Transverse colon (tissue), 4 donors: ENCODE results near the gene SGSM1. TPM values are rescaled to one million over a fixed set of nuclear protein-coding genes. Genes with fewer than 3 reads are reported as not detected.

Experiments used
- DNase-seq: peaks from one replicate; pipeline ENCODE4 v3.0.0-alpha.2; 2019
- H3K27ac ChIP-seq, 4 donors: fragments of 200-600 bp; sonication (generic); 2 replicates each; pipeline ENCODE4 v1.5.1; 2016 to 2018; ENCODE audit warnings: inconsistent platforms in 4 of 4
- H3K27me3 ChIP-seq: fragments of 200-600 bp; sonication (generic); 2 replicates; pipeline ENCODE4 v1.5.1; 2017; ENCODE audit warnings: inconsistent platforms
- H3K36me3 ChIP-seq, 4 donors: fragments of 200-600 bp; sonication (generic); 2 replicates each; pipeline ENCODE4 v1.5.1; 2017 to 2019; ENCODE audit warnings: inconsistent platforms in 4 of 4
- H3K4me1 ChIP-seq, 4 donors: fragments of 200-600 bp; sonication (generic); 2 replicates each; pipeline ENCODE4 v1.5.1; 2017 to 2020; ENCODE audit warnings: inconsistent platforms in 4 of 4
- H3K4me3 ChIP-seq, 4 donors: fragments of 200-600 bp; sonication (generic); 1 replicate in 1 of 4; 2 replicates in 3 of 4; pipeline versions ENCODE4 v1.5.1 to v1.6.1; 2017 to 2019; ENCODE audit warnings: inconsistent platforms in 4 of 4
- H3K9me3 ChIP-seq, 2 donors: fragments of 200-600 bp; sonication (generic); 2 replicates each; pipeline ENCODE4 v1.5.1; 2017 to 2019; ENCODE audit warnings: inconsistent platforms in 2 of 2
- CTCF ChIP-seq, 5 experiments: fragments of 200-600 bp in 3 of 5; fragments of 450-650 bp in 2 of 5; sonication (generic) in 3 of 5; IDR thresholded peaks; 1 replicate in 2 of 5; 2 replicates in 3 of 5; pipeline ENCODE4 v1.5.1; 2016 to 2017; ENCODE audit warnings: antibody characterized with exemption in 5 of 5, inconsistent platforms in 3 of 5, mild to moderate bottlenecking in 2 of 5, moderate library complexity in 1 of 5
- EP300 ChIP-seq: sonication (generic); formaldehyde crosslinking; IDR thresholded peaks from one replicate; pipeline ENCODE4 v1.6.1; 2017; ENCODE audit warnings: antibody characterized with exemption, low read depth
- POLR2A ChIP-seq: fragments of 450-650 bp; IDR thresholded peaks from one replicate; pipeline ENCODE4 v1.6.1; 2016; ENCODE audit warnings: antibody characterized with exemption, mild to moderate bottlenecking, moderate library complexity
- POLR2AphosphoS5 ChIP-seq, 3 donors: sonication (generic); formaldehyde crosslinking; IDR thresholded peaks; one replicate each; pipeline ENCODE4 v1.6.1; 2016; ENCODE audit warnings: antibody characterized with exemption in 3 of 3
- WGBS, 2 donors: methylation state at CpG; one replicate each; pipeline ENCODE4 v1.1.5; 2018; ENCODE audit warnings: low coverage in 1 of 2; 5-methylcytosine and 5-hydroxymethylcytosine counted together
- in situ Hi-C, 4 donors: fragments of 200-750 bp; cut with MboI; loops; one replicate each; pipeline versions ENCODE4 v1.15.0 to v1.15.1; 2017; ENCODE audit warnings: low sequenced_read_pairs in 3 of 4, low pct_ligation_motif_present in 1 of 4, low pct_unique_long_range_greater_than_20kb in 1 of 4
- intact Hi-C: fragments of 100-400 bp; cut with DNase I; formaldehyde crosslinking; loops from one replicate; pipeline ENCODE4 v1.15.1; 2023; ENCODE audit warnings: low total_unique reads
- total RNA-seq, 4 donors: library from RNA; depleted of rRNA; stranded (reverse); fragments of >200 nt; gene quantifications; one replicate each; pipeline ENCODE4 v1.1.0, GENCODE V29; 2016

Gene SGSM1
- total RNA-seq, 4 donors from 2014 or later, result 2.5 to 6.2 (median 3.7) TPM

- in situ Hi-C loops, result loop anchor here in 1 of 4 donors (10.0 kb wide), 1 partner anchor 88 kb away; no protein-coding TSS in a partner anchor
- Histone ChIP-seq H3K9me3 (no peaks in the 10 kb centered on the region), H3K4me1 (peaks cover 0 to 43% (median 26%) of the 10 kb centered on the region in 4 donors), H3K4me3 (no peak overlapping the region), H3K27me3 (peaks cover 8% of the 10 kb centered on the region), H3K36me3 (no peaks in the 10 kb centered on the region), H3K27ac (no peak overlapping the region)
- WGBS, 2 donors, result 83 to 84% methylated on average over 1 to 2 of the region's 2 CpGs
- TF ChIP-seq POLR2AphosphoS5 (IDR thresholded peaks at IDR 0.05), result no peak
- TF ChIP-seq EP300, result no peak
- TF ChIP-seq POLR2A, result no peak
- TF ChIP-seq CTCF (IDR thresholded peaks at IDR 0.05), result no peak
- DNase-seq, result no peak
- intact Hi-C loops, result no loop called here
Measured at GRCh38 chr22:24957043-24957442, 151.0 kb downstream of the SGSM1 start.

GRCh38 chr22:24961217-24961844 lies 155.3 kb downstream of the SGSM1 start:
- Histone ChIP-seq H3K27ac (no peak overlapping the region), H3K9me3 (no peaks in the 10 kb centered on the region), H3K4me3 (no peak overlapping the region), H3K36me3 (no peaks in the 10 kb centered on the region), H3K27me3 (no peaks in the 10 kb centered on the region), H3K4me1 (peaks cover 0 to 38% (median 15%) of the 10 kb centered on the region in 4 donors)
- intact Hi-C loops (no loop called here), in situ Hi-C loops (no loop called here)
- DNase-seq, result no peak
- 84 to 92% methylated on average over 5 to 11 of the region's 11 CpGs for WGBS, 2 donors
- TF ChIP-seq EP300 (no peak), CTCF (IDR thresholded peaks at IDR 0.05) (no peak), POLR2AphosphoS5 (IDR thresholded peaks at IDR 0.05) (no peak), POLR2A (no peak)

- intact Hi-C loops, result no loop called here
- Histone ChIP-seq H3K27ac (no peak overlapping the region), H3K9me3 (no peaks in the 10 kb centered on the region), H3K4me1 (peaks cover 0 to 45% (median 18%) of the 10 kb centered on the region in 4 donors), H3K4me3 (no peak overlapping the region), H3K36me3 (no peaks in the 10 kb centered on the region), H3K27me3 (no peaks in the 10 kb centered on the region)
- TF ChIP-seq POLR2A (no peak), POLR2AphosphoS5 (IDR thresholded peaks at IDR 0.05) (no peak), EP300 (no peak), CTCF (IDR thresholded peaks at IDR 0.05) (no peak)
- DNase-seq, result no peak
- WGBS, 2 donors, result 83% methylated on average over 8 of the region's 8 CpGs; no CpG with 5 or more reads in 1 of the 2 donors
- in situ Hi-C loops, result no loop called here
Measured at GRCh38 chr22:24962094-24962493, 156.1 kb downstream of the SGSM1 start.

DNA sequence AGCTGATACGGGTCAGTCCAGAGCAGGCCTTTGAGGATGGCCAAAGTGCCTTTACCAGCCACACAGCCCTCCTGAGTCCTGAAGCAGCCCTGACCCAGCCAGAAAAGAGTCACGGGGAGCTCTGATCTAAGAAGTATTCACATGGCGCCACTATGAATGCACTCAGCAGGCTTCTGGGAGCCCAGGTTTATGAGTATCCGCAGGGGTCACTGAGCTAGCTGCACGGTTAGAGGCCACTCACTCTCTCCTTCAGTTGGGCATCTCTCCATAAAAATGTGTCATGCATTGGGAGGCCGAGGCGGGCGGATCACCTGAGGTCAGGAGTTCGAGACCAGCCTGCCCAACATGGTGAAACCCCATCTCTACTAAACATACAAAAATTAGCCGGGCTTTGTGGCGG lies 156.8 kb downstream of the SGSM1 start:
- in situ Hi-C loops, result no loop called here
- no peak overlapping the region for H3K27ac ChIP-seq
- TF ChIP-seq EP300, result no peak
- TF ChIP-seq POLR2AphosphoS5 (IDR thresholded peaks at IDR 0.05), result no peak
- no peak for TF ChIP-seq POLR2A
- no peak for TF ChIP-seq CTCF (IDR thresholded peaks at IDR 0.05)
- no peak for DNase-seq
- no peaks in the 10 kb centered on the region for H3K36me3 ChIP-seq
- no peak overlapping the region for H3K4me3 ChIP-seq
- H3K27me3 ChIP-seq, result no peaks in the 10 kb centered on the region
- intact Hi-C loops, result no loop called here
- peaks cover under 1 to 51% (median 20%) of the 10 kb centered on the region in 4 donors for H3K4me1 ChIP-seq
- H3K9me3 ChIP-seq, result no peaks in the 10 kb centered on the region
- WGBS, 2 donors, result 92% methylated on average over 10 of the region's 11 CpGs; no CpG with 5 or more reads in 1 of the 2 donors
